ENCODE results near the gene JAZF1. TPM values are rescaled to one million over a fixed set of nuclear protein-coding genes. Genes with fewer than 3 reads are reported as not detected.

The JAZF1 gene
- total and polyA plus RNA-seq, 7 donors, result 2.3 to 10.6 (median 5.3) TPM

DNA sequence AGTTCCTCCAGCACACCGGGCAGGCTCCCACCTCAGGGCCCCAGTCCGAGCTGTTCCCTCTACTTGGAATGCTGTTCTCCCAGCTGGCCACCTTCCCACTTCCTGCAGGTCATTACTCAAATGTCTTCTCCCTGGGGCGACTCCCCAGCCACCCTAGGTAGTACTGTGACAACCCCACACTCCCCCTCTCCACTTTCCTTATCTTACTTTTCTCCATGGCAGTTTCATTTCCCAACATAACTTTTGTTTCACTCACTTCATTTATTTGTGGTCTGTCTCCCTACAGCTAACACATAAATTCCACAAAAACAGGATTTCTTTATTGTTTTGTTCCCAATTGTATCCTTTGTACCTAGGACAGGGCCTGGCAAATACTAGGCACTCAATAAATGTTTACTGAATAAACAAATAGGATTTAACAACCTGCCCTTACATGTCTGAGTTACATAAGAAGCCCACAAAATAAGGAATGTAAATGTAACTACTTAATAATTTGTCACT lies 76.5 kb downstream of the JAZF1 start:
- H3K4me1 ChIP-seq, result peaks cover 59% of the 10 kb centered on the region
- no peaks in the 10 kb centered on the region for H3K9me3 ChIP-seq
- DNase-seq, result no peak
- H3K4me3 ChIP-seq, result no peak overlapping the region
- no peak for ATAC-seq
- TF ChIP-seq, protein P1, sequence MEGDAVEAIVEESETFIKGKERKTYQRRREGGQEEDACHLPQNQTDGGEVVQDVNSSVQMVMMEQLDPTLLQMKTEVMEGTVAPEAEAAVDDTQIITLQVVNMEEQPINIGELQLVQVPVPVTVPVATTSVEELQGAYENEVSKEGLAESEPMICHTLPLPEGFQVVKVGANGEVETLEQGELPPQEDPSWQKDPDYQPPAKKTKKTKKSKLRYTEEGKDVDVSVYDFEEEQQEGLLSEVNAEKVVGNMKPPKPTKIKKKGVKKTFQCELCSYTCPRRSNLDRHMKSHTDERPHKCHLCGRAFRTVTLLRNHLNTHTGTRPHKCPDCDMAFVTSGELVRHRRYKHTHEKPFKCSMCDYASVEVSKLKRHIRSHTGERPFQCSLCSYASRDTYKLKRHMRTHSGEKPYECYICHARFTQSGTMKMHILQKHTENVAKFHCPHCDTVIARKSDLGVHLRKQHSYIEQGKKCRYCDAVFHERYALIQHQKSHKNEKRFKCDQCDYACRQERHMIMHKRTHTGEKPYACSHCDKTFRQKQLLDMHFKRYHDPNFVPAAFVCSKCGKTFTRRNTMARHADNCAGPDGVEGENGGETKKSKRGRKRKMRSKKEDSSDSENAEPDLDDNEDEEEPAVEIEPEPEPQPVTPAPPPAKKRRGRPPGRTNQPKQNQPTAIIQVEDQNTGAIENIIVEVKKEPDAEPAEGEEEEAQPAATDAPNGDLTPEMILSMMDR (IDR thresholded peaks at IDR 0.05), result no peak
- no peaks in the 10 kb centered on the region for H3K36me3 ChIP-seq (ENCODE audit: insufficient read depth in 1 of 2, low read depth in 1 of 2)
- WGBS, 3 donors, result 43 to 92% (median 50%) methylated on average over 3 of the region's 3 CpGs
- H3K27me3 ChIP-seq (ENCODE audit: insufficient read depth in 3 of 3, low read length in 2 of 3), result no peaks in the 10 kb centered on the region
- no peak overlapping the region for H3K27ac ChIP-seq
- intact Hi-C loops (cut with DNase I), result no loop called here

DNA sequence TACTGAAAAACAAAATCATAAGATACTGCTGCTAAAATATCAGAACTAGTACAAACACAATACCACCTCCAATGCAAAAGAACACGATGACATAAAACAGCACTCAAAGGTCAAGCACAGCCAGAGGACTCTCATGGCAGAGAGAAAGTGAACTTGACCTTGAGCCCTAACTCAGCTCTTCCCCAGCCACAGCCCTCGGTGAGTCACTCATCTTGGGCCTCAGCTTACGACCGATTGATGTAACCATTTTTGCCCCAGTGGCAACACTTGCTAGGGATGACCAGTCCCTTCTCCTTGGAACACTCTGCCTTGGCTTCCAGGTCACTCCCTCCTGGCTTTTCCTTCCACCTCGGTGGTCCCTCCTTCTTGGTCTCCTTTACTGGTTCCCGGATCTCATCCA lies 77.8 kb downstream of the JAZF1 start:
- Histone ChIP-seq H3K4me3 (no peak overlapping the region), H3K9me3 (no peaks in the 10 kb centered on the region), H3K27ac (no peak overlapping the region), H3K4me1 (peaks cover 49% of the 10 kb centered on the region), H3K36me3 (ENCODE audit: insufficient read depth in 1 of 2, low read depth in 1 of 2) (no peaks in the 10 kb centered on the region), H3K27me3 (ENCODE audit: insufficient read depth in 3 of 3, low read length in 2 of 3) (no peaks in the 10 kb centered on the region)
- WGBS, 3 donors, result 60 to 81% (median 80%) methylated on average over 6 of the region's 6 CpGs
- intact Hi-C loops (cut with DNase I), result no loop called here
- DNase-seq (peak; percentile 57 to 59), ATAC-seq (peak; percentile 63 to 81 (median 68))
- TF ChIP-seq, protein P1 (IDR thresholded peaks at IDR 0.05), result no peak

DNA sequence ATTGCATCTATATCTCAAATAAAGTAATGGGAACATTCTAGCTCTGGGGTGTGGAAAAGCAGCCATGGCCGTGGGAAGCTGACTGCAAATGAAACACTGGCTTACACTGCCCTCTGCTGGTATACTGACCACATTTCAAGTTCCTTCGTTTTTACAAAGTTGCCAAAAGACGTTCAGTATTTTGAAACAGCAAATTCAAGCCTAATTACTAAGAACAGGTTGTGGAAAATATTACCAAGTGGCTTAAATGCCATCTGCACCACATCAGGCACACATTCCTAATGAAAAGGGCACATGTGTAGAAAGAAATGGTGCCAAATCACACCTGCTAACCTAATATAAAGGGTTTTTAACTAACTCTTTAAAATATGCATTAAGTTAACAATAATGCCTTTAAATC lies 83.9 kb downstream of the JAZF1 start:
- TF ChIP-seq, protein P1 (IDR thresholded peaks at IDR 0.05), result peak; percentile 88
- Histone ChIP-seq H3K36me3 (ENCODE audit: insufficient read depth in 1 of 2, low read depth in 1 of 2) (no peaks in the 10 kb centered on the region), H3K27ac (no peak overlapping the region), H3K9me3 (no peaks in the 10 kb centered on the region), H3K27me3 (ENCODE audit: insufficient read depth in 3 of 3, low read length in 2 of 3) (no peaks in the 10 kb centered on the region), H3K4me1 (peaks cover 5% of the 10 kb centered on the region), H3K4me3 (no peak overlapping the region)
- peak; percentile 76 to 87 (median 85) for ATAC-seq
- intact Hi-C loops (cut with DNase I), result loop anchor here (2.0 to 10.0 kb wide), 5 partner anchors 34 to 904 kb away; no protein-coding TSS in a partner anchor
- DNase-seq, result no peak
- 0 to 1% (median 0%) methylated on average over 3 of the region's 3 CpGs for WGBS, 3 donors

DNA sequence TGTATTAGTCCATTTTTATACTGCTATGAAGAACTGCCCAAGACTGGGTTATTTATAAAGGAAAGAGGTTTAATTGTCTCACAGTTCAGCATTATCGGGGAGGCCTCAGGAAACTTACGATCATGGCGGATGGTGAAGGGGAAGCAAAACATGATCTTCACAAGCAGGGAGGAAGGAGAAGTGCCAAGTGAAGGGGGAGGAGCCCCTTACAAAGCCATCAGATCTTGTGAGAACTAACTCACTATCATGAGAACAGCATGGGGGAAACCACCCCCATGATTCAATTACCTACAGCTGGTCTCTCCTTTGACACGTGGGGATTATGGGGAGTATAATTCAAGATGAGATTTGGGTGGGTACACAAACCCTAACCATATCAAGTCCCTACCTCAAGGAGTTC lies 85.4 kb downstream of the JAZF1 start:
- no peak for ATAC-seq
- no peaks in the 10 kb centered on the region for H3K27me3 ChIP-seq (ENCODE audit: insufficient read depth in 3 of 3, low read length in 2 of 3)
- H3K4me3 ChIP-seq, result no peak overlapping the region
- H3K36me3 ChIP-seq (ENCODE audit: insufficient read depth in 1 of 2, low read depth in 1 of 2), result no peaks in the 10 kb centered on the region
- H3K4me1 ChIP-seq, result peaks cover 5% of the 10 kb centered on the region
- TF ChIP-seq, protein P1 (IDR thresholded peaks at IDR 0.05), result no peak
- intact Hi-C loops (cut with DNase I), result loop anchor here (5.0 to 10.0 kb wide), 4 partner anchors 33 to 903 kb away; no protein-coding TSS in a partner anchor
- H3K9me3 ChIP-seq, result no peaks in the 10 kb centered on the region
- 94 to 98% (median 95%) methylated on average over 4 of the region's 4 CpGs for WGBS, 3 donors
- no peak for DNase-seq
- H3K27ac ChIP-seq, result no peak overlapping the region

All from psoas muscle (tissue), 8 donors.